ENCODE data around the gene HECA. TPM values are rescaled to one million over a fixed set of nuclear protein-coding genes. Genes with fewer than 3 reads are reported as not detected.
"Not testable (repeated sequence)": the region's sequence is repeated elsewhere in the genome, so short reads cannot be mapped to it uniquely, and the experiment has no call there.

The HECA gene
- total RNA-seq, 4 donors from 2014 or later, result 23.6 to 42.0 (median 33.0) TPM

- WGBS, 2 donors, result 10 to 14% methylated on average over 5 to 7 of the region's 7 CpGs
These were observed 84.4 kb downstream of the HECA start for GRCh38 chr6:139219271-139219729.

GRCh38 chr6:139219746-139220145 lies 84.9 kb downstream of the HECA start:
- no peaks in the 10 kb centered on the region for H3K27me3 ChIP-seq
- no peak overlapping the region for H3K4me3 ChIP-seq (replicated peaks in 1 of 3)
- no peak overlapping the region for H3K27ac ChIP-seq
- DNase-seq, result no peak
- no peaks in the 10 kb centered on the region for H3K9me3 ChIP-seq
- no peak for TF ChIP-seq POLR2A (IDR thresholded peaks at IDR 0.05)
- TF ChIP-seq CTCF (IDR thresholded peaks at IDR 0.05), result no peak
- intact Hi-C loops (cut with DNase I), result no loop called here
- no peaks in the 10 kb centered on the region for H3K4me1 ChIP-seq
- no peaks in the 10 kb centered on the region for H3K36me3 ChIP-seq
- WGBS, 2 donors, result 98% methylated on average over 2 of the region's 2 CpGs

More at GRCh38 chr6:139219271-139219729, 84.4 kb downstream of the HECA start:
- Histone ChIP-seq H3K4me3 (replicated peaks in 1 of 3) (no peak overlapping the region), H3K9me3 (no peaks in the 10 kb centered on the region), H3K27ac (no peak overlapping the region), H3K36me3 (no peaks in the 10 kb centered on the region), H3K4me1 (no peaks in the 10 kb centered on the region), H3K27me3 (no peaks in the 10 kb centered on the region)
- peak; percentile 76 to 84 for DNase-seq
- intact Hi-C loops (cut with DNase I), result no loop called here
- TF ChIP-seq CTCF (IDR thresholded peaks at IDR 0.05), result peak; percentile 40 to 82 (median 74)
- TF ChIP-seq POLR2A (IDR thresholded peaks at IDR 0.05), result no peak

GRCh38 chr6:139228387-139228786 lies 93.5 kb downstream of the HECA start:
- H3K9me3 ChIP-seq; H3K27ac ChIP-seq; H3K4me3 ChIP-seq (replicated peaks in 1 of 3); intact Hi-C loops (cut with DNase I); H3K4me1 ChIP-seq; H3K36me3 ChIP-seq; DNase-seq; H3K27me3 ChIP-seq: not testable (repeated sequence)
- 94 to 99% methylated on average over 3 of the region's 3 CpGs for WGBS, 2 donors

Other genes starting within 250 kb of the HECA start
- gene REPS1, start 146.8 kb upstream of the HECA start, total RNA-seq, result 10 to 100 TPM; 51.5 to 93.9 (median 66.1) TPM
- gene ABRACL, start 106.3 kb upstream of the HECA start, total RNA-seq, result 10 to 100 TPM; 15.9 to 37.2 (median 27.5) TPM
- 1 to 10 TPM in 1 of 4 donors, under 1 TPM in 3; 0.17 to 1.3 (median 0.32) TPM for gene TXLNB, start 156.9 kb downstream of the HECA start, total RNA-seq
- gene CITED2, start 239.6 kb downstream of the HECA start, total RNA-seq, result 100 to 1,000 TPM; 178 to 354 (median 261) TPM

Measured in thyroid gland (tissue), 4 donors.